Mesenchymal stem cell (in vitro differentiated cells and primary cell): ENCODE measurements around the gene RTF1.

Source experiments
- DNase-seq: peaks from one replicate; pipeline ENCODE4 v3.0.0-alpha.2; 2013
- H2AFZ ChIP-seq: one replicate; pipeline ENCODE4 v1.6.1; 2013; ENCODE audit warnings: low read depth, mild to moderate bottlenecking, control low read depth, inconsistent platforms, low read length, moderate library complexity
- H2AK5ac ChIP-seq: 2 replicates; pipeline ENCODE4 v1.6.1; 2013; ENCODE audit warnings: low read length, moderate library complexity, mild to moderate bottlenecking, inconsistent platforms; ENCODE audit not compliant: severe bottlenecking
- H2BK120ac ChIP-seq: one replicate; pipeline ENCODE4 v1.6.1; 2013; ENCODE audit warnings: low read depth, mild to moderate bottlenecking, inconsistent platforms, low read length, moderate library complexity
- H2BK12ac ChIP-seq, 2 experiments: one replicate each; pipeline ENCODE4 v1.6.1; 2013; ENCODE audit warnings: inconsistent platforms in 2 of 2, low read length in 2 of 2, mild to moderate bottlenecking in 2 of 2, moderate library complexity in 2 of 2, control low read depth in 1 of 2
- H2BK15ac ChIP-seq: one replicate; pipeline ENCODE4 v1.6.1; 2013; ENCODE audit warnings: mild to moderate bottlenecking, low read depth, inconsistent platforms; ENCODE audit not compliant: poor library complexity, severe bottlenecking
- H2BK5ac ChIP-seq: 2 replicates; pipeline ENCODE4 v1.6.1; 2013; ENCODE audit warnings: low read depth, mild to moderate bottlenecking, low read length, control low read depth, inconsistent platforms; ENCODE audit not compliant: poor library complexity, severe bottlenecking
- H3K14ac ChIP-seq, 2 experiments: one replicate each; pipeline ENCODE4 v1.6.1; 2013; ENCODE audit warnings: inconsistent platforms in 2 of 2, low read length in 2 of 2, control low read depth in 1 of 2, mild to moderate bottlenecking in 1 of 2, moderate library complexity in 1 of 2
- H3K18ac ChIP-seq, 2 experiments: one replicate each; pipeline ENCODE4 v1.6.1; 2013; ENCODE audit warnings: inconsistent platforms in 2 of 2, low read length in 2 of 2, control low read depth in 1 of 2, low read depth in 1 of 2, mild to moderate bottlenecking in 1 of 2
- H3K23ac ChIP-seq, 2 experiments: one replicate each; pipeline ENCODE4 v1.6.1; 2013; ENCODE audit warnings: inconsistent platforms in 2 of 2, low read length in 2 of 2, mild to moderate bottlenecking in 2 of 2, moderate library complexity in 2 of 2, control low read depth in 1 of 2
- H3K27ac ChIP-seq: 2 replicates; pipeline ENCODE4 v1.5.1; 2013; ENCODE audit warnings: mild to moderate bottlenecking, moderate library complexity, low read length, control low read depth, inconsistent platforms; ENCODE audit not compliant: poor library complexity, severe bottlenecking
- H3K27me3 ChIP-seq, 2 experiments: 2 replicates each; pipeline versions ENCODE4 v1.6.1 to v1.7.0; 2013; ENCODE audit warnings: low read length in 2 of 2, mild to moderate bottlenecking in 2 of 2, moderate library complexity in 2 of 2, control low read depth in 1 of 2, inconsistent platforms in 1 of 2; ENCODE audit not compliant: control insufficient read depth in 1 of 2, insufficient read depth in 1 of 2
- H3K36me3 ChIP-seq, 2 experiments: 2 replicates each; pipeline versions ENCODE4 v1.6.1 to v1.7.0; 2013; ENCODE audit warnings: low read length in 2 of 2, control low read depth in 1 of 2, inconsistent platforms in 1 of 2, low read depth in 1 of 2, mild to moderate bottlenecking in 1 of 2; ENCODE audit not compliant: insufficient read depth in 2 of 2, control insufficient read depth in 1 of 2
- H3K4ac ChIP-seq, 2 experiments: one replicate each; pipeline ENCODE4 v1.6.1; 2013; ENCODE audit warnings: inconsistent platforms in 2 of 2, low read length in 2 of 2, mild to moderate bottlenecking in 2 of 2, moderate library complexity in 2 of 2, control low read depth in 1 of 2, low read depth in 1 of 2
- H3K4me1 ChIP-seq: 2 replicates; pipeline ENCODE4 v1.6.1; 2013; ENCODE audit warnings: low read depth, low read length, control low read depth; ENCODE audit not compliant: control insufficient read depth, insufficient read depth
- H3K4me2 ChIP-seq: 2 replicates; pipeline ENCODE4 v1.6.1; 2013; ENCODE audit warnings: low read length, mild to moderate bottlenecking, inconsistent platforms; ENCODE audit not compliant: poor library complexity, severe bottlenecking
- H3K4me3 ChIP-seq, 2 experiments: 2 replicates each; pipeline versions ENCODE4 v1.5.1 to v1.7.0; 2013; ENCODE audit warnings: low read length in 2 of 2, mild to moderate bottlenecking in 2 of 2, control low read depth in 1 of 2, low read depth in 1 of 2; ENCODE audit not compliant: insufficient read depth in 1 of 2
- H3K79me1 ChIP-seq: replicated peaks from 2 replicates; pipeline ENCODE4 v1.6.1; 2013; ENCODE audit warnings: mild to moderate bottlenecking, control low read depth, low read length, inconsistent platforms; ENCODE audit not compliant: poor library complexity, severe bottlenecking
- H3K9ac ChIP-seq: 2 replicates; pipeline ENCODE4 v1.7.0; 2013; ENCODE audit warnings: mild to moderate bottlenecking, low read length, moderate library complexity
- H3K9me3 ChIP-seq: 2 replicates; pipeline ENCODE4 v1.7.0; 2013; ENCODE audit warnings: mild to moderate bottlenecking, low read length; ENCODE audit not compliant: control insufficient read depth
- H4K8ac ChIP-seq: one replicate; pipeline ENCODE4 v1.6.1; 2013; ENCODE audit warnings: inconsistent platforms, mild to moderate bottlenecking, low read length, moderate library complexity
- H4K91ac ChIP-seq: one replicate; pipeline ENCODE4 v1.6.1; 2013; ENCODE audit warnings: mild to moderate bottlenecking, low read length, inconsistent platforms
- WGBS: methylation state at CpG from one replicate; pipeline ENCODE4 v1.1.7; 2013; ENCODE audit warnings: mixed read lengths; 5-methylcytosine and 5-hydroxymethylcytosine counted together

RTF1 gene

GRCh38 chr15:41487381-41487780, 70.5 kb downstream of the RTF1 start:
- peak overlapping the region in 1 of 2 experiments; percentile 7 for H2BK12ac ChIP-seq
- no peak overlapping the region for H2BK5ac ChIP-seq
- H4K91ac ChIP-seq: no peak overlapping the region
- no peak overlapping the region for H2BK120ac ChIP-seq
- no peak overlapping the region for H2AFZ ChIP-seq
- no peak overlapping the region for H3K23ac ChIP-seq
- no peaks in the 10 kb centered on the region for H3K79me1 ChIP-seq
- no peak overlapping the region for H3K14ac ChIP-seq
- no peak overlapping the region for H3K4me2 ChIP-seq
- H2BK15ac ChIP-seq: no peak overlapping the region
- no peak overlapping the region for H3K27ac ChIP-seq
- H2AK5ac ChIP-seq: no peak overlapping the region
- no peaks in the 10 kb centered on the region for H3K9me3 ChIP-seq
- H4K8ac ChIP-seq: no peak overlapping the region
- no peak overlapping the region for H3K4me3 ChIP-seq
- H3K36me3 ChIP-seq: peaks cover 20 to 29% of the 10 kb centered on the region in 2 experiments
- no peak for DNase-seq
- 95% methylated on average over 9 of the region's 9 CpGs for WGBS
- peaks cover 0 to 10% of the 10 kb centered on the region in 2 experiments for H3K27me3 ChIP-seq
- H3K18ac ChIP-seq: no peak overlapping the region
- H3K4ac ChIP-seq: no peak overlapping the region
- H3K9ac ChIP-seq: no peak overlapping the region
- peaks cover 28% of the 10 kb centered on the region for H3K4me1 ChIP-seq

DNA sequence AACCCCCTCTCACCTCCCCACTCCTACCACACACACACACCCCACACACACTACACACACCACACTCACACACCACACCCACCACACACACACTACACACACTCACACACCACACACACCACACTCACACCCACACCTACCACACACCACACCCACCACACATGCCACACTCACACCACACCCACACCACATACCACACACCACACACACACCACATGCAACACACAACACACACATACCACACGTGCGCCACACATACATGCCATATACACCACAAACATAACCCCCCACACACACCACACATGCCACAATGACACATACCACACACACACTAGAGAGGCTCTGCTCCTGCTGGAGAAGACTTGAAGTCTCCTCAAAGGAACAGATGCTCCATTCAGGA, 70.9 kb downstream of the RTF1 start:
- DNase-seq: no peak
- peak overlapping the region in 1 of 2 experiments; percentile 80 for H3K14ac ChIP-seq
- no peak overlapping the region for H2BK120ac ChIP-seq
- no peak overlapping the region for H3K4me3 ChIP-seq
- no peak overlapping the region for H3K23ac ChIP-seq
- H4K8ac ChIP-seq: no peak overlapping the region
- H3K9me3 ChIP-seq: no peaks in the 10 kb centered on the region
- no peak overlapping the region for H3K27ac ChIP-seq
- no peak overlapping the region for H2BK15ac ChIP-seq
- 93% methylated on average over 2 of the region's 2 CpGs for WGBS
- peak overlapping the region; percentile 21 for H2AK5ac ChIP-seq
- no peaks in the 10 kb centered on the region for H3K79me1 ChIP-seq
- peaks cover 0 to 14% of the 10 kb centered on the region in 2 experiments for H3K27me3 ChIP-seq
- H2AFZ ChIP-seq: no peak overlapping the region
- H3K9ac ChIP-seq: no peak overlapping the region
- H2BK12ac ChIP-seq: peak overlapping the region in 1 of 2 experiments; percentile 51
- no peak overlapping the region for H3K4ac ChIP-seq
- peaks cover 16 to 28% of the 10 kb centered on the region in 2 experiments for H3K36me3 ChIP-seq
- H2BK5ac ChIP-seq: no peak overlapping the region
- no peak overlapping the region for H3K4me2 ChIP-seq
- peak overlapping the region; percentile 76 for H4K91ac ChIP-seq
- H3K4me1 ChIP-seq: peaks cover 32% of the 10 kb centered on the region
- peak overlapping the region in 1 of 2 experiments; percentile 28 for H3K18ac ChIP-seq

DNA sequence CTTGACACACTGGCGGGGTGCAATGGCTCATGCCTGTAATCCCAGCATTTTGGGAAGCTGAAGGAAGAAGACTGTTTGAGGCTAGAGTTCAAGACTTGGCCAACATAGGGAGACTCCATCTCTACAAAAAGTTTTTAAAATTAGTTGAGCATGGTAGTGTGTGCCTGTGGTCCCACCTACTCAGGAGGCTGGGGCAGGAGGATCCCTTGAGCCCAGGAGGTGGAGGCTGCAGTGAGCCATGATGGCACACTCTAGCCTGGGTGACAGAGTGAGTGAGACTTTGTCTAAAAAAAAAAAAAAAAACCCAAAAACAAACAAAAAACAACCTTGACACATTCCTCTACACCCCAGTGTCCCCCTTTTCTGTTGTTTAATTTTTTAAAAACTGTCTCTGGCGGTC, 72.7 kb downstream of the RTF1 start:
- H2BK120ac ChIP-seq: no peak overlapping the region
- H3K36me3 ChIP-seq: peaks cover 0 to 14% of the 10 kb centered on the region in 2 experiments
- no peak overlapping the region for H3K4ac ChIP-seq
- WGBS: 100% methylated on average over 2 of the region's 2 CpGs
- H2BK5ac ChIP-seq: no peak overlapping the region
- no peak overlapping the region for H3K23ac ChIP-seq
- no peaks in the 10 kb centered on the region for H3K79me1 ChIP-seq
- H3K27me3 ChIP-seq: peaks cover 2 to 25% of the 10 kb centered on the region in 2 experiments
- H2BK12ac ChIP-seq: no peak overlapping the region
- H3K14ac ChIP-seq: no peak overlapping the region
- H3K4me2 ChIP-seq: no peak overlapping the region
- H2AFZ ChIP-seq: no peak overlapping the region
- H3K4me1 ChIP-seq: peaks cover 46% of the 10 kb centered on the region
- H2BK15ac ChIP-seq: no peak overlapping the region
- DNase-seq: no peak
- no peak overlapping the region for H3K9ac ChIP-seq
- no peak overlapping the region for H4K8ac ChIP-seq
- H2AK5ac ChIP-seq: no peak overlapping the region
- no peak overlapping the region for H3K4me3 ChIP-seq
- H3K9me3 ChIP-seq: no peaks in the 10 kb centered on the region
- H3K27ac ChIP-seq: no peak overlapping the region
- no peak overlapping the region for H4K91ac ChIP-seq
- peak overlapping the region in 1 of 2 experiments; percentile 9 for H3K18ac ChIP-seq

GRCh38 chr15:41490355-41490754, 73.5 kb downstream of the RTF1 start:
- no peak overlapping the region for H3K4ac ChIP-seq
- H3K14ac ChIP-seq: no peak overlapping the region
- DNase-seq: peak; percentile 98
- H3K79me1 ChIP-seq: no peaks in the 10 kb centered on the region
- H2BK12ac ChIP-seq: no peak overlapping the region
- no peak overlapping the region for H3K4me3 ChIP-seq
- peaks cover 0 to 11% of the 10 kb centered on the region in 2 experiments for H3K36me3 ChIP-seq
- no peaks in the 10 kb centered on the region for H3K9me3 ChIP-seq
- H3K4me1 ChIP-seq: peaks cover 53% of the 10 kb centered on the region
- H4K8ac ChIP-seq: no peak overlapping the region
- H2BK120ac ChIP-seq: no peak overlapping the region
- H2BK5ac ChIP-seq: no peak overlapping the region
- no peak overlapping the region for H2AFZ ChIP-seq
- WGBS: 13% methylated on average over 3 of the region's 4 CpGs
- no peak overlapping the region for H3K23ac ChIP-seq
- H3K4me2 ChIP-seq: no peak overlapping the region
- H3K27me3 ChIP-seq: peaks cover 7 to 32% of the 10 kb centered on the region in 2 experiments
- peak overlapping the region in 1 of 2 experiments; percentile 19 for H3K18ac ChIP-seq
- no peak overlapping the region for H3K27ac ChIP-seq
- H4K91ac ChIP-seq: no peak overlapping the region
- H2BK15ac ChIP-seq: no peak overlapping the region
- H2AK5ac ChIP-seq: no peak overlapping the region
- no peak overlapping the region for H3K9ac ChIP-seq
